Thyroid gland (tissue), 4 donors: Measurements from ENCODE around the gene GPR63.

ENCODE experiments used
- CTCF ChIP-seq, 6 experiments: fragments of 200-600 bp in 3 of 6; fragments of 450-650 bp in 3 of 6; sonication (generic) in 3 of 6; IDR thresholded peaks; one replicate each; pipeline ENCODE4 v1.5.1; 2016 to 2019; ENCODE audit warnings: antibody characterized with exemption in 6 of 6, mild to moderate bottlenecking in 2 of 6, inconsistent platforms in 1 of 6, moderate library complexity in 1 of 6
- POLR2A ChIP-seq, 2 donors: fragments of 450-650 bp; IDR thresholded peaks; one replicate each; pipeline ENCODE4 v1.6.1; 2017; ENCODE audit warnings: antibody characterized with exemption in 2 of 2, mild to moderate bottlenecking in 2 of 2, moderate library complexity in 1 of 2

GRCh38 chr6:96775727-96776400, 61.4 kb downstream of the GPR63 start:
- TF ChIP-seq CTCF (IDR thresholded peaks at IDR 0.05) (no peak), POLR2A (IDR thresholded peaks at IDR 0.05) (no peak)
